Bronchial epithelial cell (primary cell): ENCODE measurements around the gene PPIF. TPM values are rescaled to one million over a fixed set of nuclear protein-coding genes. Genes with fewer than 3 reads are reported as not detected.

Experiments
- DNase-seq: peaks from one replicate; pipeline ENCODE4 v3.0.0-alpha.2; 2010; ENCODE audit warnings: low read depth
- FAIRE-seq: peaks from 2 replicates; lab custom pipeline; 2011; peaks lifted over from hg19 to GRCh38; lab: Jason Lieb, UNC
- H3K27me3 ChIP-seq: 2 replicates; pipeline ENCODE4 v1.5.1; 2011; ENCODE audit warnings: low read length; ENCODE audit not compliant: control insufficient read depth, insufficient read depth
- H3K36me3 ChIP-seq: 2 replicates; pipeline ENCODE4 v1.5.1; 2011; ENCODE audit warnings: low read length; ENCODE audit not compliant: control insufficient read depth, insufficient read depth
- H3K4me3 ChIP-seq: 2 replicates; pipeline ENCODE4 v1.5.1; 2011; ENCODE audit warnings: mild to moderate bottlenecking, low read depth, low read length, control low read depth
- total RNA-seq: library from RNA; depleted of rRNA; stranded (reverse); fragments of >200 nt; gene quantifications from 2 replicates; pipeline ENCODE4 v1.2.1, GENCODE V29; 2014
- TF ChIP-seq, protein P1 (sequence below): IDR thresholded peaks from 2 replicates; pipeline ENCODE4 v1.5.1; 2011; ENCODE audit warnings: mild to moderate bottlenecking, moderate library complexity, low read length, control low read depth, inconsistent platforms; ENCODE audit not compliant: insufficient read depth, severe bottlenecking

Gene PPIF
- total RNA-seq, 1 donor from 2014 or later = 27.1 TPM

GRCh38 chr10:79381804-79382221 lies 34.5 kb downstream of the PPIF start:
- TF ChIP-seq, protein P1, sequence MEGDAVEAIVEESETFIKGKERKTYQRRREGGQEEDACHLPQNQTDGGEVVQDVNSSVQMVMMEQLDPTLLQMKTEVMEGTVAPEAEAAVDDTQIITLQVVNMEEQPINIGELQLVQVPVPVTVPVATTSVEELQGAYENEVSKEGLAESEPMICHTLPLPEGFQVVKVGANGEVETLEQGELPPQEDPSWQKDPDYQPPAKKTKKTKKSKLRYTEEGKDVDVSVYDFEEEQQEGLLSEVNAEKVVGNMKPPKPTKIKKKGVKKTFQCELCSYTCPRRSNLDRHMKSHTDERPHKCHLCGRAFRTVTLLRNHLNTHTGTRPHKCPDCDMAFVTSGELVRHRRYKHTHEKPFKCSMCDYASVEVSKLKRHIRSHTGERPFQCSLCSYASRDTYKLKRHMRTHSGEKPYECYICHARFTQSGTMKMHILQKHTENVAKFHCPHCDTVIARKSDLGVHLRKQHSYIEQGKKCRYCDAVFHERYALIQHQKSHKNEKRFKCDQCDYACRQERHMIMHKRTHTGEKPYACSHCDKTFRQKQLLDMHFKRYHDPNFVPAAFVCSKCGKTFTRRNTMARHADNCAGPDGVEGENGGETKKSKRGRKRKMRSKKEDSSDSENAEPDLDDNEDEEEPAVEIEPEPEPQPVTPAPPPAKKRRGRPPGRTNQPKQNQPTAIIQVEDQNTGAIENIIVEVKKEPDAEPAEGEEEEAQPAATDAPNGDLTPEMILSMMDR = no peak
- H3K4me3 ChIP-seq = no peak overlapping the region
- no peaks in the 10 kb centered on the region for H3K27me3 ChIP-seq
- H3K36me3 ChIP-seq = no peaks in the 10 kb centered on the region
- FAIRE-seq (no peak), DNase-seq (no peak)

DNA sequence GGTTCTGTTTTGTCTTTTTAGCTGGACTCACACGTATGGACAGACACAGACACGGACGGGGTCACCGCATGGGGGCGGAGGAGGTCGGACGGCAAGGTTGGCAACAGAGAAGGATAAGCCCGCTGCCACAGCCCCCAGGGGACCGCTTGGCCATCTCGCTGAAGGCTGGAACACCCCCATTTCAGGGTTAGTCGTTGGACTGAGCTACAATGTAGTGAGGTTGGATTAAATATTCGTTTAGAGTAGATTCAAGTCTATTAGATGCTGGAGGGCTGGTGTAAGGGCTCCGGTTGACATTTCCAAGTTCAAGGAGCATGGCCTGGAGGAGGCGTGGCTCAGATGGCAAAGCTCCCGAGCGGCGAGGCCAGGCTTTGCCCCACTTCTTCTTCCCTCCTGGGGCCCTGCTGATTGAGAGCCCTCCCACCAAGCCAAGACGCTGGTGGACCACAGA lies 35.2 kb downstream of the PPIF start:
- TF ChIP-seq, protein P1 = no peak
- Histone ChIP-seq H3K36me3 (no peaks in the 10 kb centered on the region), H3K27me3 (no peaks in the 10 kb centered on the region), H3K4me3 (no peak overlapping the region)
- no peak for FAIRE-seq
- DNase-seq = no peak

DNA sequence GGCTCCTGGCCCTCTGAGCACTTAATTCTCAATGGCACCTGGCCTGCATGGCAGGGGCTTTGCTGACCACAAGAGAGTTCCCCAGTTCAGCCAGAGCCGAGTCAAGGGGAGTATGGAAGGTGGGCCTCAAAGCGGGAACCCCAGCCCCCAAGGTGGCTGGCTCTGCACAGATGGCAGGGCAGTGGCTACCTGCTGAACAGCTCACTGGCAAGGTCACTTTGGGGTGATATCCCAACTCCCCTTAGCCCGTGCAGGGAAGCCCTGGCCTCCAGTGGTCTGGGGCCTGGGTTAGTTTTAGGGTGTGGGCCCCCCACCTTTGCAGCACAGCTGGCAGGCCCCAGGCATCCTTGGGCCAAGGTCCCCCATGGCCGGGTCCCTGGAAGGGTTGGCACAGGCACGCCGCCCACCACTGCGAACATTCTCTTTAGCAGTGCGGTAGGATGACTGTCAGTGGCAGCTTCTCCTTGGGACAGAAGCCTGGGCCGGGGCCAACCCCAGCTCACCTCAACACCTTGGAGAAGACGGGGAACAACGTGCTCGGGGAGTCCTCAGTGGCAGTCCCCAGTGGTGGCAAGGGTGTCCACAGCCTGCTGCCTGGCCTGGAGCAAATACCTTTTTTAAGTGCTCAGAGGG lies 36.8 kb downstream of the PPIF start:
- no peak for FAIRE-seq
- no peak for DNase-seq
- TF ChIP-seq, protein P1 = no peak
- Histone ChIP-seq H3K27me3 (no peaks in the 10 kb centered on the region), H3K4me3 (no peak overlapping the region), H3K36me3 (no peaks in the 10 kb centered on the region)

DNA sequence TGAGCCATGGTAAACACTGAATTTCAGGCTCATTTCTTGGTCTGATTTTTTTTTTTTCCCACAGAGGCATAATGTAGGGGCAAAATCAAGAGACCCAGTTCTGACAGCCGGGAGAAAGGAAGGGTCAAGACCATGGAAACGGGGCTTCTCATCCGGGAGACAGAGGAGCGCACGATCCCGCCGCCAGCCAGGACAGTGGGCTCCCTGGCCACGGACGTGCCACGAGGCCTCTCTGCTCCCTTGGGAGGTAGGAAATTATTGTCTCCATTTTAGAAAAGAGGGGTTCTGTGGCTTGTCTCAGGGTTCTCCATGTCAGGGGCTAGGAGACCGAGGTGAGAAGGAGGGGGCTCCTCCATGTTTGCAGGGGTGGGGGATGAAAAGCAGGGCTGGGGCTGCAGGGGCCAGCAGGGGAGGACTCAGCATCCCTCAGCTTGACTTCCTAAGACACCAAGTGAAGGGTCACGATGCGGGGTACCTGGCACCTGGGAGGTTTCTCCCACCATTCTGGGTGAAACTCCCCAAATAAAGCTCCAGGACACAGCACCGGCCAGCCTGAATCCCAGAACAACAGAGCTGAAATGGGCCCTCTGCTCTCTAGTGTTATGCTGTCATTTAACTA lies 37.6 kb downstream of the PPIF start:
- FAIRE-seq (no peak), DNase-seq (no peak)
- Histone ChIP-seq H3K36me3 (no peaks in the 10 kb centered on the region), H3K4me3 (no peak overlapping the region), H3K27me3 (no peaks in the 10 kb centered on the region)
- TF ChIP-seq, protein P1 = no peak

DNA sequence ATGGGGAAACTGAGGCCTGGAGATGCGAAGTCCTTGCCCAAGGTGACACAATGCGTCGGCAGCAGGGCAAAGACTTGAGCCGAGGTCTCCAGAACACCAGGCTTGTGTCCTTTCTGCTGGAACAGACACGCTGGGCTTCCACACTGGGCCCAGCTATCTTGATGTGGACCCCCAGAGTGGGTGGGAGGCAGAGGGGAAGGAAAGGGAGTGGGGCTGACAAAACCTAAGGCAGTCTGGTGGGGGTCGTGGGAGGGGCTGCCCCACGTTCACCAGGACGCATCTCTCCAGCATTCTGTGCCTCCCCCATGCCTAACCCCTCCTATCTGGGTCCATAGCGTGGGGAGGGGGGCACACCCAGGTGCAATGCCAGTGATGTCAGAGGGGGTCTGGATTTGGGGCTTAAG lies 38.1 kb downstream of the PPIF start:
- FAIRE-seq (no peak), DNase-seq (no peak)
- Histone ChIP-seq H3K4me3 (no peak overlapping the region), H3K27me3 (no peaks in the 10 kb centered on the region), H3K36me3 (no peaks in the 10 kb centered on the region)
- TF ChIP-seq, protein P1 = no peak
